Measurements from ENCODE around the gene CDC16. TPM values are rescaled to one million over a fixed set of nuclear protein-coding genes. Genes with fewer than 3 reads are reported as not detected.

The CDC16 gene
- total RNA-seq, 1 experiment from 2014 or later = 29.9 TPM

- no peak for DNase-seq
- H3K9me3 ChIP-seq (replicated peaks) = peaks cover 3% of the 10 kb centered on the region; the same call in 1 of the 2 replicates
- peaks cover 4% of the 10 kb centered on the region; the same call in 1 of the 2 replicates for H3K4me1 ChIP-seq
- H3K36me3 ChIP-seq = no peaks in the 10 kb centered on the region
- no peak overlapping the region for H3K4me3 ChIP-seq
- H3K27me3 ChIP-seq = no peaks in the 10 kb centered on the region
- H3K27ac ChIP-seq = no peak overlapping the region
Measured at GRCh38 chr13:114213980-114214379, 20.7 kb upstream of the CDC16 start.

- Histone ChIP-seq H3K4me1 (no peaks in the 10 kb centered on the region), H3K36me3 (no peaks in the 10 kb centered on the region), H3K4me3 (no peak overlapping the region), H3K27ac (no peak overlapping the region), H3K27me3 (no peaks in the 10 kb centered on the region), H3K9me3 (replicated peaks) (peaks cover 3% of the 10 kb centered on the region; the same call in 1 of the 2 replicates)
- no peak for DNase-seq
Measured at GRCh38 chr13:114219392-114219791, 15.3 kb upstream of the CDC16 start.

- Histone ChIP-seq H3K9me3 (replicated peaks) (no peaks in the 10 kb centered on the region), H3K36me3 (no peaks in the 10 kb centered on the region), H3K4me3 (no peak overlapping the region), H3K4me1 (peaks cover 2% of the 10 kb centered on the region; the same call in 1 of the 2 replicates), H3K27ac (no peak overlapping the region), H3K27me3 (no peaks in the 10 kb centered on the region)
- DNase-seq = peak in 1 of 2 experiments; percentile 31
Measured at GRCh38 chr13:114222461-114222968, 12.2 kb upstream of the CDC16 start.

- no peaks in the 10 kb centered on the region for H3K27me3 ChIP-seq
- no peak for DNase-seq
- H3K4me1 ChIP-seq = peaks cover 2% of the 10 kb centered on the region; the same call in 1 of the 2 replicates
Measured at GRCh38 chr13:114224201-114224600, 10.5 kb upstream of the CDC16 start.

GRCh38 chr13:114225610-114226009 lies 9.1 kb upstream of the CDC16 start:
- Histone ChIP-seq H3K36me3 (no peaks in the 10 kb centered on the region), H3K4me3 (no peak overlapping the region), H3K27me3 (no peaks in the 10 kb centered on the region), H3K4me1 (peaks cover 2% of the 10 kb centered on the region; the same call in 1 of the 2 replicates), H3K27ac (no peak overlapping the region), H3K9me3 (replicated peaks) (no peaks in the 10 kb centered on the region)
- no peak for DNase-seq

More at GRCh38 chr13:114224201-114224600, 10.5 kb upstream of the CDC16 start:
- Histone ChIP-seq H3K36me3 (no peaks in the 10 kb centered on the region), H3K4me3 (no peak overlapping the region), H3K9me3 (replicated peaks) (no peaks in the 10 kb centered on the region), H3K27ac (no peak overlapping the region)

GRCh38 chr13:114226088-114226487 lies 8.6 kb upstream of the CDC16 start:
- Histone ChIP-seq H3K27me3 (no peaks in the 10 kb centered on the region), H3K36me3 (no peaks in the 10 kb centered on the region), H3K4me1 (peaks cover 2% of the 10 kb centered on the region; the same call in 1 of the 2 replicates), H3K9me3 (replicated peaks) (no peaks in the 10 kb centered on the region), H3K27ac (no peak overlapping the region), H3K4me3 (no peak overlapping the region)
- no peak for DNase-seq

- no peaks in the 10 kb centered on the region for H3K36me3 ChIP-seq
- no peaks in the 10 kb centered on the region for H3K27me3 ChIP-seq
- peak; percentile 77 to 92 for DNase-seq
- no peaks in the 10 kb centered on the region for H3K9me3 ChIP-seq (replicated peaks)
- no peak overlapping the region for H3K27ac ChIP-seq
- H3K4me3 ChIP-seq = no peak overlapping the region
- H3K4me1 ChIP-seq = peaks cover 2% of the 10 kb centered on the region; the same call in 1 of the 2 replicates
Measured at GRCh38 chr13:114226699-114227323, 7.9 kb upstream of the CDC16 start.

- no peak overlapping the region for H3K4me3 ChIP-seq
- H3K36me3 ChIP-seq = no peaks in the 10 kb centered on the region
- no peak overlapping the region for H3K27ac ChIP-seq
- H3K27me3 ChIP-seq = no peaks in the 10 kb centered on the region
- H3K9me3 ChIP-seq (replicated peaks) = no peaks in the 10 kb centered on the region
- H3K4me1 ChIP-seq = peaks cover 4% of the 10 kb centered on the region; the same call in 1 of the 2 replicates
- no peak for DNase-seq
Measured at GRCh38 chr13:114227528-114227927, 7.2 kb upstream of the CDC16 start.

GRCh38 chr13:114228176-114228575 lies 6.5 kb upstream of the CDC16 start:
- no peak for DNase-seq
- Histone ChIP-seq H3K4me3 (no peak overlapping the region), H3K4me1 (peaks cover 7% of the 10 kb centered on the region), H3K27me3 (no peaks in the 10 kb centered on the region), H3K27ac (no peak overlapping the region), H3K36me3 (no peaks in the 10 kb centered on the region), H3K9me3 (replicated peaks) (no peaks in the 10 kb centered on the region)

- H3K4me1 ChIP-seq = peaks cover 11% of the 10 kb centered on the region
- H3K4me3 ChIP-seq = no peak overlapping the region
- no peak for DNase-seq
- no peaks in the 10 kb centered on the region for H3K27me3 ChIP-seq
- no peak overlapping the region for H3K27ac ChIP-seq
- no peaks in the 10 kb centered on the region for H3K9me3 ChIP-seq (replicated peaks)
- H3K36me3 ChIP-seq = no peaks in the 10 kb centered on the region
Measured at GRCh38 chr13:114229506-114229905, 5.2 kb upstream of the CDC16 start.

GRCh38 chr13:114230117-114230516 lies 4.6 kb upstream of the CDC16 start:
- H3K9me3 ChIP-seq (replicated peaks) = no peaks in the 10 kb centered on the region
- no peak for DNase-seq
- no peaks in the 10 kb centered on the region for H3K36me3 ChIP-seq
- no peaks in the 10 kb centered on the region for H3K27me3 ChIP-seq
- H3K4me1 ChIP-seq = peaks cover 12% of the 10 kb centered on the region
- no peak overlapping the region for H3K4me3 ChIP-seq
- H3K27ac ChIP-seq = no peak overlapping the region

GRCh38 chr13:114230575-114230974 lies 4.1 kb upstream of the CDC16 start:
- no peaks in the 10 kb centered on the region for H3K27me3 ChIP-seq
- DNase-seq = no peak
- no peak overlapping the region for H3K4me3 ChIP-seq
- no peaks in the 10 kb centered on the region for H3K9me3 ChIP-seq (replicated peaks)
- H3K27ac ChIP-seq = no peak overlapping the region
- H3K36me3 ChIP-seq = no peaks in the 10 kb centered on the region
- H3K4me1 ChIP-seq = peaks cover 12% of the 10 kb centered on the region

GRCh38 chr13:114231886-114232285 lies 2.8 kb upstream of the CDC16 start:
- H3K9me3 ChIP-seq (replicated peaks) = no peaks in the 10 kb centered on the region
- DNase-seq = no peak
- H3K36me3 ChIP-seq = 0 out of 2 replicates have a peak, but pooled peaks cover under 1% of the 10 kb centered on the region
- H3K27ac ChIP-seq = no peak overlapping the region
- peaks cover 12% of the 10 kb centered on the region for H3K4me1 ChIP-seq
- H3K27me3 ChIP-seq = no peaks in the 10 kb centered on the region
- H3K4me3 ChIP-seq = no peak overlapping the region

GRCh38 chr13:114234266-114234644 lies 442 bp upstream of the CDC16 start:
- Histone ChIP-seq H3K4me1 (peaks cover 12% of the 10 kb centered on the region), H3K36me3 (peaks cover 15% of the 10 kb centered on the region), H3K9me3 (replicated peaks) (no peaks in the 10 kb centered on the region), H3K4me3 (peak overlapping the region; percentile 98), H3K27me3 (no peaks in the 10 kb centered on the region), H3K27ac (peak overlapping the region; percentile 70; the same call in 1 of the 2 replicates)
- DNase-seq = peak in 1 of 2 experiments; percentile 9

GRCh38 chr13:114235697-114236096 lies 1.0 kb downstream of the CDC16 start:
- H3K27ac ChIP-seq = peak overlapping the region; percentile 70; the same call in 1 of the 2 replicates
- peak overlapping the region; percentile 98 for H3K4me3 ChIP-seq
- no peaks in the 10 kb centered on the region for H3K9me3 ChIP-seq (replicated peaks)
- peaks cover 23% of the 10 kb centered on the region for H3K36me3 ChIP-seq
- H3K4me1 ChIP-seq = peaks cover 12% of the 10 kb centered on the region
- H3K27me3 ChIP-seq = no peaks in the 10 kb centered on the region
- DNase-seq = peak in 1 of 2 experiments; percentile 10
